ENCODE results near the gene OXER1. TPM values are rescaled to one million over a fixed set of nuclear protein-coding genes. Genes with fewer than 3 reads are reported as not detected.

The OXER1 gene
- total RNA-seq, 2 donors from 2014 or later = 0.47 to 0.48 TPM

DNA sequence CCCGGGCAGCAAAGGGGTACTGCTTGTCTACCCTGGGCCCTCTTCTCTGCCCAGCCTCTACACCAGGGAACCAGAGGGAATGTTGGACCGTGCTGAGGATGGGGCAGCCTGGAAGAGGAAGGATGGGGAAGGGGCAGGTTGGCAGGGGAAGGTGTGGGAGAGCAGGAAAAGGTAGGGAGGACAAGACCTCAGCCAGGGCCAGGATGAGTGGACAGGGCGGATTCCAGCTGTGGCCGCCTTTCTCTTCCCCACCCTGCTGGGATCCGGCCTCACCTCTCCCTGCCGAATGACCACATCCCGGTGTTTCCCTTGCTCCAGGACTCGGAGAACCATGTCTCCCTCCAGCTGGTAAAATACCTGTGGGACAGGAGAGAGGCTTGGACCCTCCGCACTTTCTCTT lies 19.6 kb upstream of the OXER1 start:
- Histone ChIP-seq H3K9me3 (no peaks in the 10 kb centered on the region), H3K4me3 (no peak overlapping the region), H3K27ac (no peak overlapping the region), H3K27me3 (no peaks in the 10 kb centered on the region), H3K4me1 (peaks cover 0 to 9% of the 10 kb centered on the region in 2 donors), H3K36me3 (no peaks in the 10 kb centered on the region)
- no peak for DNase-seq (ENCODE audit: low spot score)
- TF ChIP-seq, protein P1, sequence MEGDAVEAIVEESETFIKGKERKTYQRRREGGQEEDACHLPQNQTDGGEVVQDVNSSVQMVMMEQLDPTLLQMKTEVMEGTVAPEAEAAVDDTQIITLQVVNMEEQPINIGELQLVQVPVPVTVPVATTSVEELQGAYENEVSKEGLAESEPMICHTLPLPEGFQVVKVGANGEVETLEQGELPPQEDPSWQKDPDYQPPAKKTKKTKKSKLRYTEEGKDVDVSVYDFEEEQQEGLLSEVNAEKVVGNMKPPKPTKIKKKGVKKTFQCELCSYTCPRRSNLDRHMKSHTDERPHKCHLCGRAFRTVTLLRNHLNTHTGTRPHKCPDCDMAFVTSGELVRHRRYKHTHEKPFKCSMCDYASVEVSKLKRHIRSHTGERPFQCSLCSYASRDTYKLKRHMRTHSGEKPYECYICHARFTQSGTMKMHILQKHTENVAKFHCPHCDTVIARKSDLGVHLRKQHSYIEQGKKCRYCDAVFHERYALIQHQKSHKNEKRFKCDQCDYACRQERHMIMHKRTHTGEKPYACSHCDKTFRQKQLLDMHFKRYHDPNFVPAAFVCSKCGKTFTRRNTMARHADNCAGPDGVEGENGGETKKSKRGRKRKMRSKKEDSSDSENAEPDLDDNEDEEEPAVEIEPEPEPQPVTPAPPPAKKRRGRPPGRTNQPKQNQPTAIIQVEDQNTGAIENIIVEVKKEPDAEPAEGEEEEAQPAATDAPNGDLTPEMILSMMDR (IDR thresholded peaks at IDR 0.05) = no peak

DNA sequence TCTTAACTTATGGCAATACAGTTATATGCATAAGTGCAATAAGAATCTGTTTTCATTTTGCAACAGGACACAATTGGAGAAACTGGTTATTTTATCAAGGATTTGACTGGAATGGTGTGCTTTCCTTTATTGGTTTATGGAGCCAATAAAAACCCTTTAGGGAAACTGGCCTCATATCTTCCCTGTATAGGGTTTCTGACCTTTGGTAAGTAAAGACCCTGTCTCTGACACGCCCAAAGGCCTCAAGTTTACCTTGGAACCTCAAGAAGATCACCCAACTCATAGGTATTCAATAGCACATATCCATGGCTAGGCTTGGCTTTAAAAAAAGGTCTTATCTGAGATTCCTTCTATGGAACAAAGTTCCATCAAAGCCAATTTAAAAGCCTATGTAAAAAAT lies 17.2 kb upstream of the OXER1 start:
- Histone ChIP-seq H3K4me1 (peaks cover 0 to 2% of the 10 kb centered on the region in 2 donors), H3K36me3 (no peaks in the 10 kb centered on the region), H3K9me3 (no peaks in the 10 kb centered on the region), H3K27me3 (no peaks in the 10 kb centered on the region), H3K27ac (no peak overlapping the region), H3K4me3 (no peak overlapping the region)
- no peak for DNase-seq (ENCODE audit: low spot score)
- TF ChIP-seq, protein P1 (IDR thresholded peaks at IDR 0.05) = no peak

DNA sequence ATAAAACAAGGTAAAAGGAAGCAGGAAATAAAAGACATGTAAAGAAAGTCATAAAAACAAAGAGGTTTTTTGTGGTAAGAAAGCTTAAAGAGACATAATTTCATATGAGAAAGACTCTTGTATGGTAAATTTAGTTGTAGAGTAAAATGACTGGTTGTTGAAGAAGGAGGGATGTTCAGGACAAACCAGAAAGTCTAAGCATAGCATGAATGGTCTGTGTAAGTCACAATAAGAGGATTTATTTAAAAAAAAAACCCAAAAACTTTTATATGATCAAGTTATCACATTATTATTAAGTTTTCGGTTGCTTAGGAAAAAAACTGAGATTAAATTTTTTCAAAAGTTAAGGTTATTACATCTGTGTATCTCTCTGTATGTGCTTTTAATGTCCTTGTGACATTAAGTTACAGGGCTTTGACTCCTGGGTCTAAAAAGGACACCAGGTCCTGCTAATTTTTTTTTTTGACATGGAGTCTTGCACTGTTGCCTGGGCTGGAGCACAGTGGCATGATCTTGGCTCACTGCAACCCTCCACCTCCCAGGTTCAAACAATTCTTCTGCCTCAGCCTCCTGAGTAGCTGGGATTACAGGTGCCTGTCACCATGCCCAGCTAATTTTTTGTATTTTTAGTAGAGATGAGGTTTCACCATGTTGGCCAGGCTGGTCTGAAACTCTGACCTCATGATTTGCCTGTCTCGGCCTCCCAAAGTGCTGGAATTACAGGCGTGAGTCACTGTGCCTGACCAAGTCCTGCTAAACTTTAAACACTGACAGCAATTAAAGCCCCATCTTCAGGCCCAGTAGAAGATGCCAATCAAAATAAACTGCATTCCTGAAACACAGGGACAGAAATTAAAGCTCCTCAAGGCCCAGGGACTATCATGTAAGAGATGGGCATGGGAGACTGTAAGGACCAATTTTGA lies 14.2 kb upstream of the OXER1 start:
- Histone ChIP-seq H3K27me3 (no peaks in the 10 kb centered on the region), H3K27ac (no peak overlapping the region), H3K36me3 (no peaks in the 10 kb centered on the region), H3K9me3 (no peaks in the 10 kb centered on the region), H3K4me3 (no peak overlapping the region), H3K4me1 (no peaks in the 10 kb centered on the region)
- no peak for DNase-seq (ENCODE audit: low spot score)
- TF ChIP-seq, protein P1 (IDR thresholded peaks at IDR 0.05) = no peak

DNA sequence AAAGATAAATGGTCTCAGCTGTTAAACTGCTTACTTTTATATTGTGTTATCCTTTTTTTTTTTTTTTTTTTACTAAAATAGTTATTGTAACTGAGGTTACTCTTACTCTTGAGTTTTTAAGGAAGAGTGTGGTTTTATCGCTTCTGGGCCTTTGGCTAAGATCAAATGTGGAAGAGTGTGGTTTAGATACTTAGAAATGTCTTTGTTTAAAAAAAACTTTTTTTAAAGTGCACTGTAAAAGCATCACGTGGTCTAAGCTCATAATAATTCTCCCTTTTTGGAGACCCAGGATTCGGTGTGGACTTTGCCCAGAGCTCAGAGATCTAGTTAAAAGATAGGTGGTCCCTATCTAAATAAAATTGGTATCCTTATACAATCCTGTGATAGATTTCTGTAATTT lies 11.9 kb upstream of the OXER1 start:
- no peak for DNase-seq (ENCODE audit: low spot score)
- Histone ChIP-seq H3K4me1 (no peaks in the 10 kb centered on the region), H3K27ac (no peak overlapping the region), H3K9me3 (no peaks in the 10 kb centered on the region), H3K27me3 (no peaks in the 10 kb centered on the region), H3K36me3 (no peaks in the 10 kb centered on the region), H3K4me3 (no peak overlapping the region)
- TF ChIP-seq, protein P1 (IDR thresholded peaks at IDR 0.05) = no peak

DNA sequence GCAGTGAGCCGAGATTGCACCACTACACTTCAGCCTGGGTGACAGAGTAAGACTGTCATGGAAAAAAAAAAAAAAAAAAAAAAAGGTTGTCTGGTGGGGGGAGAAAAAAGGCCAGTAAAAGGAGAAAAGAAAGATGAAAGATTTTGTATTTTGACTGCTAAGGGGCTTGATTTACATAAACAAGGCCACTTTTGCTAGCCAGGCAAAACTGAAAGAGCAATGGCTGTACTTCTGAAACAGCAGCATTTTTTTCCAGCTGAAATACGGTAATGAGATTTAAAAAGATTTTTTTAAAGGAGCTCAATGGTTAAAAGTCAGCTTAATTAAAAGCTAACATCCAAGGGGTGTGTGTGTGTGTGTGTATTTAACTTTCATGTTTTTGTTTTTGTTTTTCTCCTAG lies 11.3 kb upstream of the OXER1 start:
- H3K9me3 ChIP-seq = no peaks in the 10 kb centered on the region
- no peaks in the 10 kb centered on the region for H3K4me1 ChIP-seq
- H3K4me3 ChIP-seq = no peak overlapping the region
- H3K27me3 ChIP-seq = no peaks in the 10 kb centered on the region
- TF ChIP-seq, protein P1 (IDR thresholded peaks at IDR 0.05) = no peak
- H3K36me3 ChIP-seq = no peaks in the 10 kb centered on the region
- DNase-seq (ENCODE audit: low spot score) = no peak
- H3K27ac ChIP-seq = no peak overlapping the region

All from right atrium auricular region (tissue), 2 donors.